GM18870 (cell line): ENCODE data around the gene SSU72.
A peak's percentile ranks its signal among the peaks of the same experiment; 100 is the strongest.
"Not testable (repeated sequence)": the region's sequence is repeated elsewhere in the genome, so short reads cannot be mapped to it uniquely, and the experiment has no call there.

ENCODE experiments used
- ATAC-seq: cut with Tn5 transposase; IDR thresholded peaks from one replicate; pipeline ENCODE4 v1.9.1; 2021; ENCODE audit warnings: moderate library complexity; ENCODE audit not compliant: unreplicated experiment

SSU72 gene

GRCh38 chr1:1596493-1597274, 22.0 kb upstream of the SSU72 start:
- ATAC-seq: no peak

DNA sequence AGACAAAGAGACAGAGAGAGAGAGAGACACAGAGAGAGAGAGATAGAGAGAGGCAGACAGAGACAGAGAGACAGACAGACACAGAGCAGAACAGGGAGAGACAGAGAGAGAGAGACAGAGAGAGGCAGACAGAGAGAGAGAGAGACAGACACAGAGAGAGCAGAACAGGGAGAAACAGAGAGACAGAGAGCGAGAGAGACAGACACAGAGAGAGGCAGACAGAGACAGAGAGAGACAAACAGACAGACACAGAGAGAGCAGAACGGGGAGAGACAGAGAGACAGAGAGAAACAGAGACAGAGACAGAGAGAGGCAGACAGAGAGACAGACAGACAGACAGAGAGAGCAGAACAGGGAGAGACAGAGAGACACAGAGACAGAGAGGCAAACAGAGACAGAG, 20.7 kb upstream of the SSU72 start:
- not testable (repeated sequence) for ATAC-seq

DNA sequence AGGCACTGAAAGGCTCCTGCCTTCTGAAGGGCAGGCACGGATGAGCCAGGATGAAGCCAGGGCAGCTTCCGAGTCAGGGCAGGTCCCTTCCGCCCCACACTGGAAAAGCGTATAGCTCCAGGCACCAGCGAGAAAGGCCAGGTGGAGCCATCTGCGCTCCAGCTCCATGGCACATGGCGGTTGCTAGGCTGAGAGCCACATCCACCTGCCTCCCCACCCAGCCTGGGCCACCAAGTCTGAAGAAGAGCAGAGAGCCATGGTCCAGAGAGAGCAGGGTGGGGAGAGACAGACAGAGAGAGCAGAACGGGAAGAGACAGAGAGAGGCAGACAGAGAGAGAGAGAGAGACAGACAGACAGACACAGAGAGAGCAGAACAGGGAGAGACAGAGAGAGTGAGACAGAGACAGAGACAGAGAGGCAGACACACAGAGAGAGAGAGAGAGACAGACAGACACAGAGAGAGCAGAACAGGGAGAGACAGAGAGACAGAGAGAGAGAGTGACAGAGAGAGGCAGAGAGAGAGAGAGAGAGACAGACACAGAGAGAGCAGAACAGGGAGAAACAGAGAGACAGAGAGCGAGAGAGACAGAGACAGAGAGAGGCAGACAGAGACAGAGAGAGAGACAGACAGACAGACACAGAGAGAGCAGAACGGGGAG, 20.1 kb upstream of the SSU72 start:
- no peak for ATAC-seq

GRCh38 chr1:1593834-1594601, 19.4 kb upstream of the SSU72 start:
- ATAC-seq: no peak

- ATAC-seq: no peak
These were observed 16.8 kb upstream of the SSU72 start for GRCh38 chr1:1591452-1591851.

GRCh38 chr1:1583347-1584010, 8.8 kb upstream of the SSU72 start:
- ATAC-seq: no peak

- ATAC-seq: no peak
These were observed 8.1 kb upstream of the SSU72 start for GRCh38 chr1:1582585-1583346.

GRCh38 chr1:1578371-1578940, 3.8 kb upstream of the SSU72 start:
- no peak for ATAC-seq

DNA sequence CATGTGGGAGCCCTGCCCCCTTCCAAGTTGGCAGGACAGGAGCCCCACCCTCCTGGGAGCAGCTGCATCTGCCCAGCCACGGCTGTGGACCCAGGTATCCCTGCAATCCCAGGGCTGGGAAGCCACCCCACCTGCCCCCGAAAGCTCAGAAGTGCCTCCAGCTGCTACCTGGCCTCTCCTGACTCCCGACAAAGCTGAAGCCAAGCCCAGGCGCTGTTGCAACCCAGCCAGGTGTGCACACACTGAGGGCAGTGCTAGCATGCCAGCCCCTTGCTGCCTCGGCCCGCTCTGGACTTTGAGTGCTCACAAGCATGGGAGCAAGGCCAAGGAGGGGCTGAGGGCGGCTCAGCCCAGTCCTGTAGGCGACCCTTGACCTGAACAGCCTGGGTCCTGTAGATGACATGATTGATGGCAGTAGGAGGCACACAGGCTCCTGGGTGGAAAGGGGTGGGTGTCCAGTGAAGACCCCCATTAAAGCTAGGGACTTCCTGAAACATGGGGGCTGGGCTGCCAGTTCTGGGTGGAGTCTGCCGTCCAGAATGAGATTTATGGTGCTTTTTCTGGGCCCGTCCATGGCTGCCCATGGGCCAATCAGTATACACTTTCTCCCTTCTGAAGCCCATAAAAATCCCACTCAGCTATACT, 2.8 kb upstream of the SSU72 start:
- no peak for ATAC-seq

GRCh38 chr1:1573843-1574720, 581 bp downstream of the SSU72 start:
- ATAC-seq: peak; percentile 36

DNA sequence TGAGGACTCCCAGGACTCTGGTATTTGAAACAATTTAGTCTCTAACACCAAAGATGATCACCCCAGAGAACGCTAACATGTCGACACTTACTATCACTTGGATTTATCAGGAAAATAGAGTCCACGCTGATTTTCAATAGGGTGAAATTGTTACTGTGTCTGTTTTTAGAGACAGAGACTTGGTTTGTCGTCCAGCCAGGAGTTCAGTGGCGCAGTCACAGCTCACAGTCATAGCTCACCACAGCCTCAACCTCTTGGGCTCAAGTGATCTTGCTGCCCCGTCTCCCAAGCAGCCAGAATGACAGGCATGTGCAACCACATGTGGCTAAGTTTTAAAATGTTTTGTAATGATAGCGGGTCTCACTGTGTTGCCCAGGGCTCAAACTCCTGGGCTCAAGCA, 5.3 kb downstream of the SSU72 start:
- no peak for ATAC-seq

DNA sequence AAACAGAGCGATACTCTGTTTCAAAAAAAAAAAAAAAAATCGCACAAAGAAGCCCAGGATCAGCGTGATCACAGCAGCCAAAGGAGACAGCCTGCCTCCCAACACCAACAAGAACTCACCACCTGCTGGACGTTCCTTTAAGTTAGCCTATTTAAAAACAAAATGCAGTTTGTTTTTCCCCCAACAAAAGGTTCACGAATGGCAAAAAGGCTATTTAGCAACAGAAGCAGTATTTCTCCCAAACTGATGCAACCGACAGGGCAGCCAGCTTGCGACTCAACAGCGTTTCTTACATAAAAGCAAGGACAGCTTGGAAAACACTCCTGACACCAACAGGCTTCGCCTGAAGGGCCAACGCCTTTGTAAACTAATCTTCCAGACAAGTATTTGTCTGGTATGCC, 6.8 kb downstream of the SSU72 start:
- ATAC-seq: no peak

GRCh38 chr1:1567152-1567875, 7.3 kb downstream of the SSU72 start:
- ATAC-seq: no peak

GRCh38 chr1:1565340-1565739, 9.3 kb downstream of the SSU72 start:
- ATAC-seq: no peak

- no peak for ATAC-seq
These were observed 10.4 kb downstream of the SSU72 start for GRCh38 chr1:1564268-1564667.

- no peak for ATAC-seq
These were observed 11.0 kb downstream of the SSU72 start for GRCh38 chr1:1563688-1564087.

DNA sequence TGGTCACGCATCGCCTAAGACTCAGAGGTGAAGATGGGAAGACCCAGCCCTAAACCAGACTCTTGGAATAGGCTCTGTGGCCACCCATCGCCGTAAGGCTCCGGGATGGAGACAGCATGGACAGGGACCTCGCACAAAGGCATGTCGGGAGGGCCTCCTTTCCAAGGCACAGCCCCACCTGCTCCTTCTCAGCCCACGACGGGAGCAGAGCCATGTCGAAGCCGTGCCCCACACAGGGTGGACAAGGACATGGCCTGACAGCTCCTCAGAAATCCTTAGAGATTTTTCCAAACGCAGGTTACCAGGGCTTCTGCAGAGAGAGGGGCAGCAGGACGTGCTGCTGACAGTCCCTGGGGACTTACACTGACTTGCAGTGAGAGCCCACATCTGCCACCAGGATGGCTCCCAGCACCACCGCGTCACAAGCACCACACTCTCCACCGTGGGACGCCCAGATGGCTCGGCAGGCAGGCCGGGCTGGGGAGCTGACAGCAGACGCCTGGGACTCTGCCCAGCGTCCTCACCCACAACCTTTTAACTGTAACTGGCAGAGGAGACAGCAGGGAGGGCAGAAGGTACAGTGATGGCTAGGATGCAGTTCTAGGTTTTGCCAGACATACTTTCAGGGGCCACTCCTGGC, 12.0 kb downstream of the SSU72 start:
- ATAC-seq: no peak
